Neural cell (in vitro differentiated cells): ENCODE data around the gene DDX51.

Source experiments
- CTCF ChIP-seq: fragments of 450-650 bp; IDR thresholded peaks from 2 replicates; pipeline ENCODE4 v1.5.1; 2014; ENCODE audit warnings: antibody characterized with exemption, mild to moderate bottlenecking, moderate library complexity; ENCODE audit not compliant: poor library complexity, severe bottlenecking
- EZH2 ChIP-seq: fragments of 200-600, 300-800 bp; shearing (Covaris generic), sonication (generic); IDR thresholded peaks from 2 replicates; pipeline ENCODE4 v1.6.1; 2014; ENCODE audit warnings: antibody characterized with exemption, low read length, borderline replicate concordance, mild to moderate bottlenecking; ENCODE audit not compliant: insufficient read depth, poor library complexity, severe bottlenecking
- POLR2AphosphoS5 ChIP-seq: IDR thresholded peaks from 2 replicates; pipeline ENCODE4 v1.6.1; 2012
- RAD21 ChIP-seq: fragments of 450-650 bp; conservative IDR thresholded peaks from 2 replicates; pipeline ENCODE4 v1.6.1; 2014; ENCODE audit warnings: antibody characterized with exemption, mild to moderate bottlenecking, moderate library complexity
- TAF1 ChIP-seq: IDR thresholded peaks from 2 replicates; pipeline ENCODE4 v1.6.1; 2012; ENCODE audit warnings: low read depth

GRCh38 chr12:132152411-132152821, 8.3 kb upstream of the DDX51 start:
- TF ChIP-seq POLR2AphosphoS5 (no peak), CTCF (no peak), RAD21 (no peak), EZH2 (no peak), TAF1 (no peak)
